ENCODE measurements around the gene NAA30. TPM values are rescaled to one million over a fixed set of nuclear protein-coding genes. Genes with fewer than 3 reads are reported as not detected.

Gene NAA30
- total RNA-seq, 1 donor from 2014 or later: 53.8 TPM

- Mint-ChIP-seq H3K27me3 (ENCODE audit: insufficient read depth, low read depth) (peaks cover 7% of the 10 kb centered on the region), H3K27ac (no peak overlapping the region)
Measured at GRCh38 chr14:57420033-57420432, 29.6 kb downstream of the NAA30 start.

GRCh38 chr14:57420986-57421385 lies 30.6 kb downstream of the NAA30 start:
- Histone ChIP-seq H3K27ac (no peak overlapping the region), H3F3A (ENCODE audit: low read depth) (no peaks in the 10 kb centered on the region), H3K4me2 (no peak overlapping the region), H3K4me1 (no peaks in the 10 kb centered on the region), H3K27me3 (no peaks in the 10 kb centered on the region), H4K20me1 (ENCODE audit: low read depth) (no peaks in the 10 kb centered on the region), H2AFZ (replicated peaks) (no peak overlapping the region), H3K79me2 (ENCODE audit: low read depth) (no peaks in the 10 kb centered on the region), H3K9ac (no peak overlapping the region), H3K36me3 (no peaks in the 10 kb centered on the region), H3K4me3 (no peak overlapping the region), H3K9me3 (ENCODE audit: low read depth) (no peaks in the 10 kb centered on the region)
- Mint-ChIP-seq H3K27me3 (ENCODE audit: insufficient read depth, low read depth) (peaks cover 7% of the 10 kb centered on the region), H3K9me3 (no peaks in the 10 kb centered on the region), H3K4me1 (no peaks in the 10 kb centered on the region), H3K36me3 (no peaks in the 10 kb centered on the region), H3K27ac (no peak overlapping the region), H3K4me3 (no peak overlapping the region)
- no peak for TF ChIP-seq EZH2phosphoT487 (IDR thresholded peaks at IDR 0.05)
- DNase-seq (ENCODE audit: low spot score): no peak

More at GRCh38 chr14:57420033-57420432, 29.6 kb downstream of the NAA30 start:
- Histone ChIP-seq H3F3A (ENCODE audit: low read depth) (no peaks in the 10 kb centered on the region), H3K79me2 (ENCODE audit: low read depth) (no peaks in the 10 kb centered on the region), H3K9ac (no peak overlapping the region), H3K9me3 (ENCODE audit: low read depth) (no peaks in the 10 kb centered on the region), H3K4me1 (no peaks in the 10 kb centered on the region), H3K4me2 (no peak overlapping the region), H3K36me3 (no peaks in the 10 kb centered on the region), H3K27ac (no peak overlapping the region), H2AFZ (replicated peaks) (no peak overlapping the region), H3K4me3 (no peak overlapping the region), H3K27me3 (no peaks in the 10 kb centered on the region), H4K20me1 (ENCODE audit: low read depth) (no peaks in the 10 kb centered on the region)
- H3K9me3 Mint-ChIP-seq: no peaks in the 10 kb centered on the region
- no peak overlapping the region for H3K4me3 Mint-ChIP-seq
- DNase-seq (ENCODE audit: low spot score): no peak
- no peak for TF ChIP-seq EZH2 (IDR thresholded peaks at IDR 0.05)
- no peak for TF ChIP-seq EZH2phosphoT487 (IDR thresholded peaks at IDR 0.05)
- no peak for TF ChIP-seq CTCF (IDR thresholded peaks at IDR 0.05)
- H3K4me1 Mint-ChIP-seq: no peaks in the 10 kb centered on the region
- no peaks in the 10 kb centered on the region for H3K36me3 Mint-ChIP-seq

- H3K4me3 ChIP-seq: no peak overlapping the region
- DNase-seq (ENCODE audit: low spot score): no peak
- no peaks in the 10 kb centered on the region for H3K27me3 ChIP-seq
- no peaks in the 10 kb centered on the region for H3K36me3 ChIP-seq
- H3K9ac ChIP-seq: no peak overlapping the region
- no peaks in the 10 kb centered on the region for H3F3A ChIP-seq (ENCODE audit: low read depth)
- Mint-ChIP-seq H3K27ac (no peak overlapping the region), H3K27me3 (ENCODE audit: insufficient read depth, low read depth) (peaks cover 3% of the 10 kb centered on the region), H3K9me3 (peaks cover 8% of the 10 kb centered on the region), H3K4me1 (no peaks in the 10 kb centered on the region), H3K4me3 (no peak overlapping the region), H3K36me3 (peaks cover 1% of the 10 kb centered on the region)
- H3K4me1 ChIP-seq: no peaks in the 10 kb centered on the region
- H2AFZ ChIP-seq (replicated peaks): no peak overlapping the region
- no peaks in the 10 kb centered on the region for H3K79me2 ChIP-seq (ENCODE audit: low read depth)
- TF ChIP-seq EZH2phosphoT487 (IDR thresholded peaks at IDR 0.05): no peak
- peak; percentile 6 for TF ChIP-seq CTCF (IDR thresholded peaks at IDR 0.05)
- H4K20me1 ChIP-seq (ENCODE audit: low read depth): no peaks in the 10 kb centered on the region
- no peak overlapping the region for H3K27ac ChIP-seq
- H3K9me3 ChIP-seq (ENCODE audit: low read depth): peaks cover 3% of the 10 kb centered on the region
- no peak overlapping the region for H3K4me2 ChIP-seq
Measured at GRCh38 chr14:57435923-57436322, 45.5 kb downstream of the NAA30 start.

- H3K9me3 Mint-ChIP-seq: no peaks in the 10 kb centered on the region
- Histone ChIP-seq H3K4me3 (no peak overlapping the region), H3K79me2 (ENCODE audit: low read depth) (no peaks in the 10 kb centered on the region), H3F3A (ENCODE audit: low read depth) (no peaks in the 10 kb centered on the region), H3K4me1 (no peaks in the 10 kb centered on the region), H3K9me3 (ENCODE audit: low read depth) (no peaks in the 10 kb centered on the region), H3K36me3 (no peaks in the 10 kb centered on the region), H3K4me2 (no peak overlapping the region), H3K27me3 (no peaks in the 10 kb centered on the region), H2AFZ (replicated peaks) (no peak overlapping the region), H4K20me1 (ENCODE audit: low read depth) (no peaks in the 10 kb centered on the region), H3K9ac (no peak overlapping the region), H3K27ac (no peak overlapping the region)
- no peaks in the 10 kb centered on the region for H3K27me3 Mint-ChIP-seq (ENCODE audit: insufficient read depth, low read depth)
- H3K4me1 Mint-ChIP-seq: no peaks in the 10 kb centered on the region
- H3K27ac Mint-ChIP-seq: no peak overlapping the region
- no peaks in the 10 kb centered on the region for H3K36me3 Mint-ChIP-seq
- H3K4me3 Mint-ChIP-seq: no peak overlapping the region
- no peak for DNase-seq (ENCODE audit: low spot score)
- TF ChIP-seq CTCF (IDR thresholded peaks at IDR 0.05) (no peak), EZH2phosphoT487 (IDR thresholded peaks at IDR 0.05) (no peak), EZH2 (IDR thresholded peaks at IDR 0.05) (no peak)
Measured at GRCh38 chr14:57461777-57462320, 71.5 kb downstream of the NAA30 start.

Data from neural progenitor cell (in vitro differentiated cells).